HG03565 (cell line): ENCODE measurements around the gene TP53INP2.
"Not testable (repeated sequence)": the region's sequence is repeated elsewhere in the genome, so short reads cannot be mapped to it uniquely, and the experiment has no call there.

Experiments used
- ATAC-seq: cut with Tn5 transposase; IDR thresholded peaks from one replicate; pipeline ENCODE4 v1.9.1; 2021; ENCODE audit warnings: mild to moderate bottlenecking, moderate library complexity; ENCODE audit not compliant: unreplicated experiment

Gene TP53INP2

DNA sequence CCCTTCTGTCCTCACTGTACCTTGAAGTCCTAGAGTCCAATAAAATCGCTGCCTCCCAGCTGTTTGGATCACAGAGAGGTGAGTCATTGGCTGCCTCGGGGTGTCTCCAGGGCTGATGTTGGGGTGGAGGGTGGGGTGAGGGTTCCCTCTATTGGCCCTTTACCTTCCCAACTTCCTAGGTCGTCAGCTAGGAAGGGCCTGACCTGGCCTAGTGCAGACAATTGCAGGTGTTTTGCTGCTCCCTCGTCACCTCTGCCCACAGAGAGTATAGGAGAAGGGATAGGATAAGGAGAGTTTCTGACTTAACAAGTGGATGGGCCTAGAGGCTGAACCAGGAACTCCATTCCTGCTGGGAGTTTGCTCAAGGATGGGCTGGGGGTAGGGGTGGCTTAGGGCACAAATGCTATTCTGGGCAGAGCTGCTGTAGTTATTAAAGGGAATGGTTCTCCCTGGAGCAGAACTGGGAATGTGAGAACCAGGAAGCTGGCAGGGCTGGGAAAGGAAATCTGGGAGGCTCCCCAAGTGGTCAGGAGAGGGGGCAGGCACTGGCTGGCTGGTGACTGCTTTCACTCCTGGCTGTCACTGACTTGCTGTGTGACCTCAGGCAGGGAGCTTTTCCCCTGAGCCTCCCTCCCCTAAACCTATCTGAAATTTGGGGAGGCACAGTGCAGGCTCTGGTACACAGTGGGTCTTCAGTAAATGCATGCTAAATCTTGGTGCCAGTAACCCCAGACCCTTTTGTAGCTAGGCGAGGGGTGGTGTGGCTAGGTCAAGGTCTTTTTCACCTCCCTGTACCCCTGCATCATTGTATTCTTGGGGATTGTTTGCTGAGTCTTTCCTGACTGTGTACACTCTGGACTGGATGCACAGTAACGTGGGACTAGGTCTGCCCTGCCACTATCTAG, 1.5 kb downstream of the TP53INP2 start:
- ATAC-seq: no peak

DNA sequence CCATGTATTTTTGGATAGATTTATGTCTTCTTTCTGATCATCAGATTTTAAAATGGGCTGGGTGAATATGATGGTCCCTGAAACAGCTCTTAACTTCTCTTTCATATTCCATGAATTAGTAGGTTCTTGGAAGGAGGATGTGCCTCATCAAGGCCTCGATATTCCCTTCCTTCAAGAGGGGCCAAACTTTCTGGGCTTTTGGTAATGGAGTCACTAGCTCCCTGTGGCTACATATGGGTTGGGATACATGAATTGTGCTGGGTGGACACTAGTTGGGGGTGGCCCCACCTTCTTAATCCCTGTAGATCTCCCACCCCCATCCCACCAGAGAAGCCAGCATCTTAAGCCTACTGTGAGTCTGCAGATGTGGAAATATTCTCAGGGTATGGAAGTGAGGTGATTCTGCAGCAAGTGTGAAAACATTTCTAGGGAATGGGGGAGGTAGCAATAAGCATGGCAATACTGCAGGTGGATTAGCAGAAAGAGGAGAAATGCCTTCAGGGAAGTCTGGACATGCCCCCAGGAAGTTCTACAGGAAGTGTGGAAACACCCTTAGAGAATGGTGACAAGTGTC, 2.2 kb downstream of the TP53INP2 start:
- no peak for ATAC-seq

DNA sequence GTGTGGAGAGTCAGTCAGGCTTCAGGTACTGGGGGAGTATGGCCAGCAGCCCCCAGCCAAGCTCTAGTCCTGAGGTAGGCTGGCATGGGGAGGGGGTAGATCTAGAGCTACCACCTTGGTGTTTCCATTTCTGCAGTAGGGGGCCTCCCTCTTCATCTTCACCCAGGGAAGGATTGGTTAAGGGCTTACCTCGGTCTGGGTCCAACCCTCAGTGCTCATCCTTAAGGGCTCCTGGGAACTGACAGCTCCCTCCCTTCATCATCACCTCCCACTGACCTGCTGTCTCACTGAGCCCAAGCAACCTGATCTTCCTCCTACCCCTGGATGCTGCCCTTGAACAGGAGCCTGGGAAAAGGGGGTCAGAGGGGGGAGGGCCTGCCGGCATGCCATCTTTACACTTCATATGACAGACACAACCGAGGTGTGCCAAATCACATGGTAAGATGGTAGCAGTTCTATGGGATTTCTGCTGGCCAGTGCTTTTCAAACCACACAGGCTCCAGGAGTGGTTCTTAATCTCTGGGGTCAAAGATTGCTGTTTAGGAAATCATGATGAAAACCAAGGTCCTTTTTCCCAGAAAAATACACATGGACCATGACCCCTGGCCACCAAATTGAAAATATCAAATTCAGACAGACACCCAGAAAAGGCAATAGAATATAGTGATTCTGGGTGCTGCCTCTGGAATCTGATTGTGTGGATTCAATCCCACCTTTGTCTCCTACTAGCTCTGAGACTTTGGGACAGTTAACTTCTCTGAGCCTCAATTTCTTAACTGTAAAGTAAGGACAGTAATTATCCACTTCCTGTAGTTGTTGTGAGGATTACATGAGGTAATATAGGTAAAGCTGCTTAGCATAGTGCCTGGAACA, 3.0 kb downstream of the TP53INP2 start:
- no peak for ATAC-seq

DNA sequence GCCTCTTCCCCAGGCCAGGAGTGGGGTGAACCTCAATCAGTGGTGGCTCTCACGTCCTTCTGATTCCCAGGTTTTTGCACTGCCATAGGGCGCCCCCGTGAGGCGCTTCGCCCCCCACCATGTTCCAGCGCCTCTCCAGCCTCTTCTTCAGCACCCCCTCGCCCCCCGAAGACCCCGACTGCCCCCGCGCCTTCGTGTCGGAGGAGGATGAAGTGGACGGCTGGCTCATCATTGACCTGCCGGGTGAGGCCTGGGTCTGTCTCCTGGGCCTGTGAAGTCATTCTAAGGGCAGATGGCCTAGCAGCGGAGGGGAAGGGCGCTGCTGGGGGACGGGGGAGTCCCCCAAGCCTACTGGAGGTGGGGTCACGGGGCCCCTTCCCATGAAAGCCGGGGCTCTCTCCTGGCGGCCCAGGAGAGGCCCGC, 4.5 kb downstream of the TP53INP2 start:
- no peak for ATAC-seq

- ATAC-seq: peak; percentile 28
Measured at GRCh38 chr20:34709044-34709830, 5.1 kb downstream of the TP53INP2 start.

DNA sequence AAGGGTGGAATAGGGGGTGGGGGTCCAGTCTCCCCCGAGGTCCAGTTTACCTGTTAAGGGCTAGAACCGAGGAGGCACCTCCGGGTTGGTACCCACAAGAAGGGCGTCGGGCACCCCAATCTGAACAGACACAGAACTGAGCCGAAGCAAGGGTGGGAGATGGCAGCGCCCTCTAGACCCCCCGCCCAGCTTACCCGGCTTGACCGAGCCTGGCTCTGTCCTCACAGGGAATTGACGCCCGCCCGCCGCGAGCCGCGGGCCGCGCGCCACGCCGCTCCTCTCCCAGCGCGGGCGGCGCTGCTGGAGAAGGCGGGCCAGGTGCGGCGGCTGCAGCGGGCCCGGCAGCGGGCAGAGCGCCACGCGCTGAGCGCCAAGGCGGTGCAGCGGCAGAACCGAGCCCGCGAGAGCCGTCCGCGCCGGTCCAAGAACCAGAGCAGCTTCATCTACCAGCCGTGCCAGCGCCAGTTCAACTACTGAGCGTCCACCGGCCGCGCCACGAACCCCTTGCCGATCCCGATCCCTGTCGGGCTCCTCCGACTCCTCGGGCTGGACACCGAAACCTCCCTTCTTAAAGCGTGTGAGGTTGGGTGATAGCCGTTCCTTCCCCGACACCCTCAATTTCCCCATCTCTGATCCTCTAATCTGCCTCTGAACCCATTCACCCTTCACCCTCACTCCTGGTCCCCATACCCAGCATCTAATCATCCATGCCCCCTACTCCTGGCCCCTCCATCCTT, 5.9 kb downstream of the TP53INP2 start:
- peak; percentile 13 for ATAC-seq

- no peak for ATAC-seq
Measured at GRCh38 chr20:34710568-34710839, 6.4 kb downstream of the TP53INP2 start.

DNA sequence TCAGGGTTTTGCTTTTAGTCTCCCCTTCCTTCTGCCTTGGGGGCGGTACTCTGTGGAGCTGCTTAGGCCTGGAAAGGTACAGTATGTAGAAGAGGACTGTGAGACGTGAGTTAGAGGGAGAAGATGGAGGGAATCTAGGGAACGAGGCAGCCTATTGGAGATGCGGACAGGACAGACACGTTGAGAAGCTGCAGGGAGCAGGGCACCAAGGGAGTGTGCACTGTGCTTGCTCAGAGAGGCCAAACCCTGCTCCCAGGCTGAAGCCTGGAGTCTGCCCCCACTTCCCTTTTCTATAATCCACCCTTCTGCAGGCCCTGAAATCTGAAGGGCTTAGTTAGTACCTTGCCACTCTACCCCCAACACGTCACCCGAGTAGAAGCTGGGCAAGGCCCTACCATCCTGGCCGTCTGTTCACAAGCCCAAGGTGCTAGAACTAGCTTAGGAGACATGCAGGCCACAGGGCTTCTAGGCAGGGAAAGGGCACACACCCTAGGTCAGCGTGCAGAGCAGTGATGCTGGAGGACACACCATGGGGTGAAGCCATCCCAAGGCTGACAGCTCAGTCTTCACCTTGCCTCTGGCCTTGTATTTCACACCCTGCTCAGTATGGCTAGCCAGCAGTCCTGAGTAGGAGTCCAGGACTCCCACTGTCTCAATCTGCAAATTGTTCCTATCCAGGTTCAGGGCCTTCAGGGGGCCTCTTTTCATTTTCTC, 6.9 kb downstream of the TP53INP2 start:
- ATAC-seq: no peak

DNA sequence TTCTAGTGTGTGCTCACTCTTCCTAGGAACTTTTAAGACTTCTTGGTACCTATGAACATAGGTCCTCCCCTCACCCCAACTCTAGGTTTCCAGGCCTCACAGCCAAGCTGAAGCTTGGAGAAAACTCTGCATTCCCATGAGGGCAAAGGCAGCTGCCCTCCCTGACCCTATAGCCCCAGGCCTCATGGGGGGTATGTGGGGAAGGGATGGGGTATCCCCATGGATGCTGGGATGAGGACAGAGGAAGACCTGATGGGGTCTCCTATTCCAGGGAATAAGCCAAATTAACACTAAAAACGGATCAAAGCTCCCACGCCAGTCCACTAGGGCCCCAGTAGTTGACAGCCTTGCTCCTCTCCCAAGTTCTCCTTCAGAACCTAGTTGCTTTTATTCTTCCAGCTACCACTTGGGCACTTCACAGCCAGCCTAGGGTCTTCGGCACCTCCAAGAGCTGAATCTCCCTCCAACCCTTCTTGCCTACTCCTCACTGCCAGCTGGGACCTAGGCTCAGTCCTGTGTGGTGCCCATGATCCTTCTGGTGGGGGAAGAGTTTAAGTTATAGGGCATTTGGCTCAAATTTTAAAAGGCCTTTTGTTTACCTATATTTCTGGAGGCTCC, 7.8 kb downstream of the TP53INP2 start:
- ATAC-seq: no peak

GRCh38 chr20:34712525-34713192, 8.5 kb downstream of the TP53INP2 start:
- ATAC-seq: no peak

- ATAC-seq: no peak
Measured at GRCh38 chr20:34713194-34713943, 9.2 kb downstream of the TP53INP2 start.

- ATAC-seq: not testable (repeated sequence)
Measured at GRCh38 chr20:34713944-34714515, 9.9 kb downstream of the TP53INP2 start.

DNA sequence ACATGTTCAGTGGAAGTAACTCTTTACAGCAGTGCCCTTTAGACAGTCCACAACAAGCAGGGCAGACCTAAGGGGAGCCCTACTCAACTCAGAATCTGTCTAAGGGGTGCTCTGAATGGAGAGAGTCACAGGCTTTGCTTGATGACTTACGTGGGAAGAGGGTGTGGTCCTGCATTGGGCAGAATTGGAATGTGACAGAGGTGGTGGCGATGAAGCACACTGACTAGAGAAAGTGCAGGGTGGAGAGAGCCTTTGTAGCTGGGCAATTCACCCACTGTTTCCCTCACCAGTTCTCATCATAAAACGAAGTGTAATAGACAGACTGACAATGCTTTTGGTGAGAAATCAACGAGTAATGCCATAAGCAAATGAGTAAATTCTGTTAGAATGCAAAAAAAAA, 11.2 kb downstream of the TP53INP2 start:
- ATAC-seq: no peak

GRCh38 chr20:34716921-34717229, 12.7 kb downstream of the TP53INP2 start:
- ATAC-seq: no peak

DNA sequence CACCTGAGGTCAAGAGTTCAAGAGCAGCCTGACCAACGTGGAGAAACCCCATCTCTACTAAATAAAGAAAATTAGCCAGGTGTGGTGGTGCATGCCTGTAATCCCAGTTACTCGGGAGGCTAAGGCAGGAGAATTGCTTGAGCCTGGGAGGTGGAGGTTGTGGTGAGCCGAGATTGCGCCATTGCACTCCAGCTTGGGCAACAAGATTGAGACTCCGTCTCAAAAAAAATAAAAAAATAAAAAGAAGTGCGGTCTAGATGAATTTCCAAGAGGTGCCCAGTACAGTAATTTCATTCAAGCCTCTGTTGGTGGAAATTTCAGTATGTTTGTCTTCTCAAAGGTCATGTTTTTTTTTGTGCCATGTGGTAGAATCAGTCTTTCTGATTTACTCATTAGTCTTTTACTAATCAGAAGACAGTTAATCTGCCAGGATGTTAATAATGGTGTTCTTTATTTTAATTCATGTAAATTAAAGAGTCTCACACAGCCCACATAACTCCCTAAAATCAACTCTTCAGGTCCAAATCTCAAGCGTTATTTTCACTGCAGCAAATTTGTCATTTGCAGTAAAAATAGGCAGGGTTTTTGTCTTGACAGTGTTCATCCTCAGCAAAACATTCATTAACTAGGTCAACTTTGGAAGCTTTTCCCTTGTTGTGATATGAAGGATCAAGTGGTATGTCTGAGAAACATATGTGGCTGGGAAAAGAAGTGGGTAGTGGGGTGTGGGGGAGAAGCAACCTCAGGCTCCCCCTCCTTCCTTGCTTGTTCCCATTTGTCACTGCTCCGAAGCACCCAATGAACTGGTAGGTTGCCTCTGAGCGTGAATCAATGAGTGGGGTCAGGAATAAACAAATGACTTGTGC, 13.3 kb downstream of the TP53INP2 start:
- ATAC-seq: no peak

DNA sequence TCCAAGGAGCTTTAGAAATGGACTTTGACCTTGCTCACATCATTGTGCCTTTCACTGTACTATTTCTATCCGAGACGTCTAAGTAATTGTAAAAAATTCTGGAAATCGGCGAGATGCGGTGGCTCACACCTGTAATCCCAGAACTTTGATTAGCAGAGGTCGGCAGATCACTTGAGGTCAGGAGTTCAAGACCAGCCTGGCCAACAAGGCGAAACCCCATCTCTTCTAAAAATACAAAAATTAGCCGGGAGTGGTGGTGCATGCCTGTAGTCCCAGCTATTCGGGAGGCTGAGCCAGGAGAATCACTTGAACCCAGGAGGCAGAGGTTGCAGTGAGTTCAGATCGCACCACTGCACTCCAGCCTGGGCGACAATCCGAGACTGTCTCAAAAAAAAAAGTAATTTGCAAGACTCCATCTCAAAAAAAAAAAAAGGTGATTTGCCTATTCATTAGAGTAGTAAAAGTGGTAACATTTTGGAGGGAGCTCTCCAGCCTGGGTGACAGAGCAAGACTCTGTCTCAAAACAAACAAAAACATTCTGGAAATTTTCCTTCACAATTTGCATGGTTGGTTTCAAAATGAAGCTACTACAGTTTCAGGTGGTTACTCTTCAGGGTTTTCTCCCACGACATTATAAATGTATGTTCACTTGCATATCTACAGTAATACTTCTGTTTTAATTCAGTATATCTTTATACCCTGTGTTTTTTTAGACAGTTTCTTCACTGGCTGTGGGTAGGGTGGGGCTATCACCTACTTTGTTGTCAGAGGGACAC, 15.3 kb downstream of the TP53INP2 start:
- ATAC-seq: peak; percentile 91
